GM06990 (cell line): ENCODE measurements around the gene GSTA4.

Experiments used
- DNase-seq: peaks from one replicate; pipeline ENCODE4 v3.0.0-alpha.2; 2011; ENCODE audit not compliant: insufficient read length; ENCODE audit errors: extremely low read depth
- H3K27me3 ChIP-seq: replicated peaks from 2 replicates; pipeline ENCODE4 v1.6.0; 2011; ENCODE audit warnings: low read length; ENCODE audit not compliant: control insufficient read depth, insufficient read depth
- H3K36me3 ChIP-seq: 2 replicates; pipeline ENCODE4 v1.5.1; 2011; ENCODE audit warnings: low read length; ENCODE audit not compliant: control insufficient read depth, insufficient read depth
- H3K4me3 ChIP-seq: replicated peaks from 2 replicates; pipeline ENCODE4 v1.5.1; 2011; ENCODE audit warnings: low read depth, mild to moderate bottlenecking, control low read depth, low read length
- TF ChIP-seq, protein P1 (sequence below): IDR thresholded peaks from 2 replicates; pipeline ENCODE4 v1.5.1; 2011; ENCODE audit warnings: low read length, control low read depth, mild to moderate bottlenecking, inconsistent platforms; ENCODE audit not compliant: insufficient read depth, poor library complexity, severe bottlenecking

Gene GSTA4

DNA sequence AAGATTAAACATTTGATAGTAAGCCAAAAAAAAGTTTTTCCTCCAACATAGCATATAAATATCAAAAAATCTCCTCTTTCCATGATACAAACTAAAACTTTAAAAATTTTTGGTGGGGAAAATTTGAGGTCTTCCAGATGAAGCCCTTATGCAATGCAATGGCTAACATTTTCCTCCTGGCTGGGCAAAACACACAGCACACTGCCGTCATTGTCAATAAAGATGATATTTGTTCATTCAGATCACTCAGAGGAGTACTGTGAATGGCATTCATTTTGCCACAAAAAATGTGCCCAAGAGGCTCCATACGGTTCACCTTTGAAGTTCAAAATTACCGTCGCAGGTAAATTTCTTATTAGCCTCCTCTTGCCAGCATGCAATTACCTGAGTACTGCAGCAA, 36.2 kb upstream of the GSTA4 start:
- DNase-seq: no peak
- Histone ChIP-seq H3K27me3 (no peaks in the 10 kb centered on the region), H3K4me3 (no peak overlapping the region), H3K36me3 (no peaks in the 10 kb centered on the region)
- TF ChIP-seq, protein P1, sequence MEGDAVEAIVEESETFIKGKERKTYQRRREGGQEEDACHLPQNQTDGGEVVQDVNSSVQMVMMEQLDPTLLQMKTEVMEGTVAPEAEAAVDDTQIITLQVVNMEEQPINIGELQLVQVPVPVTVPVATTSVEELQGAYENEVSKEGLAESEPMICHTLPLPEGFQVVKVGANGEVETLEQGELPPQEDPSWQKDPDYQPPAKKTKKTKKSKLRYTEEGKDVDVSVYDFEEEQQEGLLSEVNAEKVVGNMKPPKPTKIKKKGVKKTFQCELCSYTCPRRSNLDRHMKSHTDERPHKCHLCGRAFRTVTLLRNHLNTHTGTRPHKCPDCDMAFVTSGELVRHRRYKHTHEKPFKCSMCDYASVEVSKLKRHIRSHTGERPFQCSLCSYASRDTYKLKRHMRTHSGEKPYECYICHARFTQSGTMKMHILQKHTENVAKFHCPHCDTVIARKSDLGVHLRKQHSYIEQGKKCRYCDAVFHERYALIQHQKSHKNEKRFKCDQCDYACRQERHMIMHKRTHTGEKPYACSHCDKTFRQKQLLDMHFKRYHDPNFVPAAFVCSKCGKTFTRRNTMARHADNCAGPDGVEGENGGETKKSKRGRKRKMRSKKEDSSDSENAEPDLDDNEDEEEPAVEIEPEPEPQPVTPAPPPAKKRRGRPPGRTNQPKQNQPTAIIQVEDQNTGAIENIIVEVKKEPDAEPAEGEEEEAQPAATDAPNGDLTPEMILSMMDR: no peak

DNA sequence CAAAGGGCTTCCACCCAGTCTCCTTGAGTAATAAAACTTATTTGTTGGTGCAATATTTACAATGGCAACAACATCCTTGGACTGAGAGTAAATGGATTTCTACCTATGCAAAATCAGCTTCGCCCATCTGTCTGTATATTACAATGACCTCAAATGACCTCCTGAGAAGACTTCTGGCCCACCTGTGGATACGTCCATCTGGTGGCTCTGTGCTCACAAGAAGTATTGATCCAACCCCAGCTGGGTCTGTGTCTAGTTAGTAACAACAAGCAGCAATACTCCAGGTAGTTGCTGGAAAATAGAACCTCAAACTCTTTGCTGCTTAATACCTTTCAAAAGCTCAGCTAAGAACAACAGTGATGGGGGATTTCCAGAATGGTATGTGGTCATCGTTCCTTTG, 34.7 kb upstream of the GSTA4 start:
- Histone ChIP-seq H3K36me3 (no peaks in the 10 kb centered on the region), H3K4me3 (no peak overlapping the region), H3K27me3 (no peaks in the 10 kb centered on the region)
- TF ChIP-seq, protein P1: no peak
- no peak for DNase-seq

DNA sequence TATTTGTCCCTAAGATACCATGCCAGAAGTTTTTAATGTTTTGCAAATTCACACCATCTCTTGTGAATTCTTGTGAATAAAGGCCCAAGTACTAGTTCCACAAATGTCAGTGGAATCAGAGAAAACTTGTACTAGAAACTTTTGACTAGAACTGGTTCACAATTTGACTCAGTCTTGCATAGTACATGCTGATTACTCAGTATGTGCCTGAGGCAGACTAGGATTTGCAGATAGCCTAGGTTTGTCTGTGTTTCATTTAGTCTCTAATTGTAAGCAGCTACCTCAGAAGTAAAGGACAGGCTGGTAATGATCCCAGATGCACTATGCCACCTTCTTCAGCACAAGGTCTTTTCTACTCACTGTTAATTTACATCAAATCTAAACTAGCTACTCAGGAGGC, 34.2 kb upstream of the GSTA4 start:
- Histone ChIP-seq H3K27me3 (no peaks in the 10 kb centered on the region), H3K4me3 (no peak overlapping the region), H3K36me3 (no peaks in the 10 kb centered on the region)
- DNase-seq: no peak
- TF ChIP-seq, protein P1: no peak

DNA sequence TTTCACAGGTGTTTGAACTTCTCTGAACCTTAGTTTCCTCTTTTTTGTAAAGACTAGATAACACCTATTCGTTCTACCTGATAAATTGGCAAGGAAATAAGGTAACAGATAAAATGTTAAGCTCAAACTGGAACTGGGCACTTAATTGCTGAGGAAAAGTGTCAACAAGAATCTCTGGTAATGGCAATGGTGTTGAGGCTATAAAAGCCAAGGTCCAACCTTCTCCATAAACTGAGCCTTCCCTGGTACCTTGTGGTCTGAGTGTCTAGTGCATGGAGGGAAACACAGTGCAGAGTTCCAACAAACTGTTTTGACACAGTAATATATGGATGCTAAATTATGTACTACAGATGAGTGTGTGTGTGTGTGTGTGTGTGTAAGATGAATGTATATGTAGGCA, 33.4 kb upstream of the GSTA4 start:
- no peaks in the 10 kb centered on the region for H3K36me3 ChIP-seq
- H3K27me3 ChIP-seq: no peaks in the 10 kb centered on the region
- no peak overlapping the region for H3K4me3 ChIP-seq
- DNase-seq: no peak
- TF ChIP-seq, protein P1: no peak

DNA sequence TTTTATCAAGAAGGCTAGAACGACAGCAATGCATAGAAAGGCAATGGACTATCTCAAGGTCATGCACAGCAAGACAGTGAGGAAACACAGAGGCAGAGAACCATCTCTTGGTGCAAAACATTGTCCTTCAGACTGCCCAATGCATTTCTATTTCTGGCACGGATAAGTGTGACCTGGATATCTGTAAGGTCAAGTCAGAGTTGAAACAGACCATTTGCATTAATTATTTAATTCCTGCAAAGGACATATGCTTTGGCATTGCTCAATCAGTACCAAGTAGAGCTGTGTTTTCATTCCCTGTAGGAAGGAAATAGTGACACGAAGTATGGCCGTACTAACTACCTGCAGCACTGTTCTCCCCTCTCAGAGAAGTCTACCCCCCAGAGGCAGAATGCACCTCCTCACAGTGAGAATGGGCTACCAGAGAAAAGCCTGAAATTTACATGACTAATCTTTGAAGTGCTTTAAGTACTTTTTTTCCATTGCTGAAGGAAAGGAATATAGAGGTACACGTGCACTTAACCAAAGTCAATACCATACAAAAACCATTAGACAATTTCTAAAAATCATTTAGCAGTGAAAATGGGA, 32.1 kb upstream of the GSTA4 start:
- no peak for DNase-seq
- Histone ChIP-seq H3K36me3 (no peaks in the 10 kb centered on the region), H3K27me3 (no peaks in the 10 kb centered on the region), H3K4me3 (no peak overlapping the region)
- TF ChIP-seq, protein P1: no peak

DNA sequence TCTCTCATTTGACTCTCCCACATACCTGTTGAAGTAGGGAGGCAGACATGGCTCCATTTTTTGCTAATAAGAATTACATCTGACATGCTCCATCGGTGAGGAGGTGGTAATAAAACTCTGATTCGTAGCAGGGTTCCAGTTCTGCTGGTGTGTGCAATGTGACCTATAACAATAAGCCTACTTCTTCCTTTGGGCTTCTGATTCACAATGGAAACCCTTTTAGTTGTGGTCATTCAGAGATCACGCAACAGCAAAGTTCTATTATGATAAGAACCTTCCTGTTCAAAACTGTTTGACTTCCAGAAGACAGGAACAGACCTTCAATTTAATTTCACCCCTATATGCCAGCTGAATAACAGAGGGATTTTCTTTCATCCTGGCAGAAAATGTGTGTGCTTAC, 31.4 kb upstream of the GSTA4 start:
- no peak for DNase-seq
- Histone ChIP-seq H3K27me3 (no peaks in the 10 kb centered on the region), H3K4me3 (no peak overlapping the region), H3K36me3 (no peaks in the 10 kb centered on the region)
- TF ChIP-seq, protein P1: no peak
